HG03342 (cell line): ENCODE data around the gene CDC27.
A peak's percentile ranks its signal among the peaks of the same experiment; 100 is the strongest.
"Not testable (repeated sequence)": the region's sequence is repeated elsewhere in the genome, so short reads cannot be mapped to it uniquely, and the experiment has no call there.

Experiments used
- ATAC-seq: cut with Tn5 transposase; IDR thresholded peaks from one replicate; pipeline ENCODE4 v1.9.1; 2021; ENCODE audit warnings: mild to moderate bottlenecking, moderate library complexity; ENCODE audit not compliant: unreplicated experiment

CDC27 gene

DNA sequence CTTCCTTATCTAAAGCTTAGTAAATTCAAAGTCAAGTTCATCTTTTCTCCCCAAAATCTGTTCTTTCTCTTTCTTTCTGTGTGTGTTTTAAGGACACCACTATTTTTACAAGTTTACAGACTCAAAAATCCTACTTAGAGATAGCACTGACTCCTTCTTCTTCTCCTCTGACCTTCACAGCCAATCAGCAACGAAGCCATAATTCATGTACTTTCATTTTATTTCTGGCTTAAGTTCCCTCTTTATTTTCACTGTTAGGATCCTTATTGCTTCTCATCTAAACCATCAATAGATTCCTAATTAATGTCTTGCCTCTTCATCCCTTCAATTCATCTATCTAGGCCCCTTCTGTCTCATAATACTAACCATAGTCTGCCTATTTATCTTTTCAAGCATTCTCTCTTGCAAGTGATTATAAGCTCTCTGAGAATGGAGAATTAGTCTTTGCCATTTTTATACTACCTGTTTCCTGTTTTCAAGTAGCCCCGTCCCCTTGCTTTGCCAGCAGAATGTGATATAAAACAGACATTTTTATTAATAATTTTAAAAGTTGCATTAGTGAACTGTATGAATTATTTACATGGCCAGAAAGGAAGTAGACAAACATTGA lies 27.0 kb downstream of the CDC27 start:
- no peak for ATAC-seq

DNA sequence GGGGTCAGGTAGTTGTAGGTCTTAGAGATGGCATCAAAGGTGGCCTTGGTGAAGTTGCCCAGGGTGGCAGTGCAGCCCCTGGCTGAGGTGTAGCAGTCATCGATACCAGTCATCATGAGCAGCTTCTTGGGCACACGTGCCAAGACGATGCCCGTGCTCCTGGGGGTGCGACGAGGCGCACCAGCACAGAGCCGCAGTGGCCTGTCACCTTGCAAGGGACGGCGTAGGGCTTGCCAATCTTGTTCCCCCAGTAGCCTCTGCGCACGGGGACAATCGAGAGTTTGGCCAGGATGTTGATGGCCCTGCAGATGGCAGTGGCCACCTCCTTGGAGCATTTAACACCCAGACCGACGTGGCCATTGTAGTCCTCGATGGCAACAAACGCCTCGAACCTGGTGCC lies 29.8 kb downstream of the CDC27 start:
- ATAC-seq, result no peak

DNA sequence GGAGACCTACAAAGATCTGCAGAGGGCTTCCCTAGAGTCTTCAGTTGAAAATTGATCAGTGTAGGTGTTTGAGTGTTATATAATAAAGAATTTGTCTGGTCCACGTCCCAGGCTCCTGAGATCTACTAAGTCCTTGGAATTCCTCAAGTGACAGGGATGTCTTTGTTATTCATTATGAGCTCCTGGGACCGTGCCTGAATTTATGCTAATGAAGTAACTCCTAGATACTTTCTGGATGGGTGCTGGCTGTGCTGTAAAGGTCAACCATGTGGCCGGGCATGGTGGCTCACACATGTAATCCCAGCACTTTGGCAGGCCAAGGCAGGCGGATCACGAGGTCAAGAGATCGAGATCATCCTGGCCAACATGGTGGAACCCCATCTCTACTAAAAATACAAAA lies 43.7 kb downstream of the CDC27 start:
- no peak for ATAC-seq

DNA sequence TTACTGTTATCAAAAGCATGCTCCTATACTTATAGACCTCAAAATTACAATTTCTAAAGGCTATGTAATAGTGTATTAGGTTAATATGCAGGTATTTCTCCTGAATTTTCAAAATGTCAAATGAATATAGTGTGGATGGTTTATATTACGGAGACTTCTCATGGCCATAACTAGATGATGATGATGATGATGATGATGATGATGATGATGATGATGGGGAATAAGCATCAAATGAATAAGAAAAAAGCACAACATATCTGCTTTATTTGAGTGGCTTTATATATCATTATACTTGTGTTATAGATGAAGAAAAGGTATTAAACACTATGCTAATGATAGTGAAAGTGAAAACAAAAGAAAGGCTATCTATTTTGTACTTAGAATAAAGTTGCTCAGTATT lies 53.9 kb downstream of the CDC27 start:
- no peak for ATAC-seq

DNA sequence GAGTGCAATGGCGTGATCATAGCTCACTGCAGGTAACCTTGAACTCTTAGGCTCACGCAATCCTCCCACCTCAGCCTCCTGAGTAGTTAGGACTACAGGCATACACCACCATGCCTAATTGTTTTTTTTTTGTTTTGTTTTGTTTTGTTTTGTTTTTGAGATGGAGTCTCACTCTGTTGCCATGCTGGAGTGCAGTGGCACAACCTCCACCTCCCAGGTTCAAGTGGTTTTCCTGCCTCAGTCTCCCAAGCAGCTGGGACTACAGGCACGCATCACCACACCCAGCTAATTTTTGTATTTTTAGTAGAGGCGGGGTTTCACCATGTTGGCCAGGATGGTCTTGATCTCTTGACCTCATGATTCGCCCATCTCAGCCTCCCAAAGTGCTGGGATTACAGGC lies 54.7 kb downstream of the CDC27 start:
- ATAC-seq, result not testable (repeated sequence)

DNA sequence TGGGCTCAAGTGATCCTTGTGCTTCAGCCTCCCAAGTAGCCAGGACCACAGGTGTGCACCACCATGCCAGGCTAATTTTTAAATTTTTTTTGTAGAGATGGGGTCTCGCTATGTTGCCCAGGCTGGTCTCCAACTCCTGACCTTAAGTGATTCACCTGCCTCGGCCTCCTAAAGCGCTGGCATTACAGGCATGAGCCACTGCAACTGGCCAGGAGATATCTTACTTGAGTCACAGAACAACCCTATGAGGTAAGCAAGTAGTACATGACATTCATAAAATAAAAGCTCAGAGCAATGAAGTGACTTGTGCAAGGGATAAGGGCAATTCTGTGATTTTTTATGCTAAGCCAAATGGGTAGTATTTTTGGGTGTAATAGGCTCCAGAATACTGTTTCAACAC lies 57.3 kb downstream of the CDC27 start:
- ATAC-seq, result no peak

DNA sequence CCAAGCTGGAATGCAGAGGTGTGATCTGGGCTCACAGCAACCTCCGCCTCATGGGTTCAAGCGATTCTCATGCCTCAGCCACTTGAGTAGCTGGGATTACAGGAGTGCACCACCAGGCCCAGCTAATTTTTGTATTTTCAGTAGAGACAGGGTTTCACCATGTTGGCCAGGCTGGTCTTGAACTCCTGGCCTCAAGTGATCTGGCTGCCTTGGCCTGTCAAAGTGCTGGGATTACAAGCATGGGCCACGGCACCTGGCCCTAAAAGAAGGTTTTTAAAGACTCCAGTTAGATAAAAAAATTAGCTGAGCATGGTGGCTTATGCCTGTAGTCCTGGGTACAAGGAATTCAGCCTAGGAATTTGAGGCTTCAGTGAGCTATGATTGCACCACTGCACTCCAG lies 62.3 kb downstream of the CDC27 start:
- not testable (repeated sequence) for ATAC-seq

DNA sequence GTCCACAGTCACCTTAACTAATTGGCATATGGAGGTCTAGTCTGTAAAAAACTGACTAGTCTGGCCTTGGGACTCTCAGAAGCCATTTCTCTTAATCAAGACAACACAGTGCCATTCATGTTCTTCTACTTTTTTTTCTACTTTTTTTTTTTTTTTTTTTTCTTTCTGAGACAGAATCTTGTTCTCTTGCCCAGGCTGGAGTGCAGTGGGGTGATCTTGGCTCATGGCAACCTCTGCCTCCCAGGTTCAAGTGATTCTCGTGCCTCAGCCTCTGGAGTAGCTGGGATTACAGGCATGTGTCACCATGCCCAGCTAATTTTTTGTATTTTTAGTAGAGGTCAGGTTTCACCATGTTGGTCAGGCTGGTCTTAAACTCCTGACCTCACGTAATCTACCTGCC lies 65.8 kb downstream of the CDC27 start:
- ATAC-seq, result not testable (repeated sequence)

DNA sequence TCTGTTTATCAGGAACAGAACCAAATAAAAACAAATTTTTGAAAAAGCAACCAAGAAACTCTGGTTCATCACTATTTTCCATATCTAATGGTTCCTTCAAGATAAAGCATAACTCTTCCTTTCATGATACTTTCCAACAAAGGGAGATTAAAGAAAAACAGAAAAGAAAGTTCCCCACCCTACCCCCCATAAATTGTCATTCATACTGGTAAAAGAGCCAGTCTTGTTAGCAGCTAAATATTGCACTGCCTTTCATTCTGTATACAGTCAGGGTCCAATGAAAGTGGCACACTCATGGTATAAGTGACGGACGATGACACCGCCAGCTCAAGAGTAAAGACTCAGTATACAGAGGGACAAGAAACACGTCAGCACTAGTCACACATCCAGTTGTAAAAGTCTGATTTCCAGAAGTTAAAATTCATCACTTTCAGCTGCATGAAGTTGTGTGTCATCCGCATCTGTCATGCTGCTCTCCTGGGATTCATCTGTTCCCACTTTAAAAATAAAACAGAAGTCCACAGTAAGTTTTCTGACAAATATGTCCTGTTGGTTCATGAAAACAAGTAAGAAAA lies 68.5 kb downstream of the CDC27 start:
- no peak for ATAC-seq

DNA sequence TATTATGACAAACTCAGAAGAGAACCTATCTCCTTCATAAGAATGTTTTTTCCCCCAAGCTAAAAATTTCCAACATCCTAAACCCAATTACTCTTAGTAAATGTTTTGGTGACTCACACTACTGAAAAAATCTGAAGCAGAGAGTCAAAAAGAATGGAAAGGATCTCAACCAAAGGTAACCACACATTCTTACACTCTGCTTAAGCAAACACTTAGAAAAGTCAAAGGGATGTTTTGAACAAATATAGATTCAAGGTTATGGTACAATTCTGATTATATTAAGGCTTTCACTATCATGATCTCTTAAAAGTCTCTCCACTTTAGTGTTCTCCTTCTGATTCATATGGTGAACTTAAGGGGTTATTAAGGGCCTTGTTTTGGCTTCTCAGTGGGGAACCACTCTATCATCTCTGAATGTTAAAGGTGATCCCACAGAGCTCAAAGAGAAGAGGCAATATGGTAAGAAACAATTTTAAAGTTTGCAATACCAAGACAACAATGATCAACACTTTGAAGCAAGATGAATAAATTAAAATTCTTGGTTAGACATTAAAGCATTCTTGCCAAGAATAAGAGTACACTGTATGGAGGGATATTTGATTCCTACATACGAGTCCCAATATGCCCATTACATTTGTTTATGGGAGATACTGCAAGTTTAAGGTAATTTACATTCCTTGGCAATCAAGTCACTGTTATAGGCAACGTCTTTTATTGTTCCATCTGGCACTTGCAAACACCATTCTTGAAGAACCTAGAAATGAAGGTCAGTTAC lies 69.2 kb downstream of the CDC27 start:
- no peak for ATAC-seq

DNA sequence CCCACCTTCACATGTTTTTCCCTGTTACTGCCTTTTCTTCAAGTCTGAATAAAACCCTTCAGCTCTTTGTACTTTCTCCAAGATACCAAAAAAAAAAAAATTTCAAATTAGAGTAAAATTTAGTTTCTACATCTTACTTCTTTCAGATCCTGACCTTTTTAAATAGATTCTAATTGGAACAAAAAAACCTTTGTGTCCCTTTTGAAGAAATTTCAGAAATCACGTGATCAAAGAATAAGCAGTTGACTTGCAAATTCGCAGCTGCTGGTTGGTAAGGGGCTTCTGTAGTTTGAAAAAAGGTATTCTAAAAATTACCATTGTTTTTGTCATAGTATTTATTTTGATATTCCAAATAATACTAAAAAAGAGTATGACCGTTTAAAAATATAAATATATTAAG lies 71.7 kb downstream of the CDC27 start:
- ATAC-seq, result no peak

DNA sequence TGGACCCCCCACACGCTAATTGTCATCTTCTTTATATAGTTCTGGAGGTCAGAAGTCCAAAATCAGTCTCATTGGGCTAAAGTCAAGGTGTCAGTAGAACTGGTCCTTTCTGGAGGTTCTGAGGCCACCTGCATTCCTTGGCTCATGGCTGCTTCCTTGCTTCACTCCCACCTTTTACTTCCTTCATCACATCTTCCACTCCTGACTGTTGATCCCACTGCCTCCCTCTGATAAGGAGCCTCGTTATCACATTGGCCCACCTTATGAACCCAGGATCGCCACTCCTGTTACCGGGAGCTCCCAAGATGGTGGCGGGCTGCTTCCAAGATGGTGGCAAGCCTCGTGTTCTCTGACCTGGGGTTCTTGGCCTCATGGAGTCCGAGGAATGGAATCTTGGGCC lies 83.0 kb downstream of the CDC27 start:
- no peak for ATAC-seq

DNA sequence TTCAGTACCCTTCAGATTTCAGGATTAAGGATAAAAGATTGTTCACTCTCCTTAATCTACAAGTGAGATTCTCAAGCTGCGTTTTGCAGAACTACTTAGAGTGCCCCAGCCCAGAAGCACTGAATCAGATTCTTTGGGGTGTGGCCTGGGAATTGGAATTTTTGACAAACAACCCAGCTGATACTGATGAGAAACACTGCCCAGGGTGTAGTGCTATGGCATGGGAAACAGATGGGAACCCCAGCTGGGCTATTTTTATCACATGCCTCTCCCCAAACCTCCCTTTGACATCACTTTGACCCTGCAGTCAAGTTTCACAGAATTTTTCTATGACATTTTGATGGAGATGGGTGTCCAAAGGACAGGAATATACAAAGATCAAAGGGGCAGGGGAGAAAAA lies 83.8 kb downstream of the CDC27 start:
- ATAC-seq, result not testable (repeated sequence)

DNA sequence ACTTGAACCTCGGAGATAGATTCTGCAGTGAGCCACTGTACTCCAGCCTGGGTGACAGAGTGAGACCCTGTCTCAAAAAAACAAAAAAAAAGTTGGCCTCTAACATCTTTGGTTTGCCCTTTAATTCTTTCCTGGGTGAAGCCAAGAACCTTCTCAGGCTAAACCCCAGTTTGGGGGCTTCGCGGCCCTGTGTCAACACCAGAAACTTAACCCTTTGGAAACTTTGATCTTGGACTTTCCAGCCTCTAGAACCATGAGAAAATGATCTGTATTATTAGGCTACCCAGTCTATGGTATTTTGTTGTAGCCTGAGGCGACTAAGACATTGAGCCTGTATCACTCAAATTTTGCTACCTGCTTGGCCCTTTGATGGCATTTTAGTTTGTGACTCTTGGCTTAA lies 86.2 kb downstream of the CDC27 start:
- no peak for ATAC-seq

DNA sequence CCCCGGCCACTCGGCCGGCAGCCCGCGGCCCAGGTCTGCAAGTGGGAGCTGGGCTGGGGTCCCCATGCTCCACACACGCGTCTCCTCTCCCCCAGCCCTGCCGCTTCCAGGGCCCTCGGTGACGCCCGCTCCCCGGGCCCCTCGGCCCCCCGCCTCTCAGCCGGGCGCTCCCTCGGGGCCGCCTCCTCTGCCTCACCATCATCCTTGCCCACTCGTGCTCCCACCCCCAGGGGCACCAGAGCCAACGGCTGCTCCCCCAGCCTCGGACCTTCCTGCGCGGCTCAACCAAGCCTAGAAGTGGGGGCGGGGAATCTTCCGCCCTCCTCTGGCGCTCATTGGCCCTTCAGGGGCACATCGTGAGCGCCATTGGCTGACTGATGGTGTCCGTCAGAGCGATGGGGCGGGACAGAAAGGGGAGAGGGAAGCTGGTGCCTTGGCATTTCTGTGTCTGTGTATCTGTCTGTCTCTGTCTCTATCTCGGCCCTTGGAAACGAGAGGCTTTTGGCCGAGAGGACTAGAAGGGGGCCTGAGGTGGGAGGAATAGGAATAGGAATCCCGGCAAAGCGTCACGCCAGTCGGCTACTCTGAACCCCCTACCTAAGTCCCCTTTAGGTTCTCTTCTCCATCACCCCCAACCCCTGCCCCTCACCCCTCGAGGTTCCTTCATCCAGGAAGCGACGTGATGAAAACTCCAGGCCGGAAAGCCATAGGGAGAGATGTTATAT lies 88.9 kb downstream of the CDC27 start:
- peak; percentile 94 for ATAC-seq

DNA sequence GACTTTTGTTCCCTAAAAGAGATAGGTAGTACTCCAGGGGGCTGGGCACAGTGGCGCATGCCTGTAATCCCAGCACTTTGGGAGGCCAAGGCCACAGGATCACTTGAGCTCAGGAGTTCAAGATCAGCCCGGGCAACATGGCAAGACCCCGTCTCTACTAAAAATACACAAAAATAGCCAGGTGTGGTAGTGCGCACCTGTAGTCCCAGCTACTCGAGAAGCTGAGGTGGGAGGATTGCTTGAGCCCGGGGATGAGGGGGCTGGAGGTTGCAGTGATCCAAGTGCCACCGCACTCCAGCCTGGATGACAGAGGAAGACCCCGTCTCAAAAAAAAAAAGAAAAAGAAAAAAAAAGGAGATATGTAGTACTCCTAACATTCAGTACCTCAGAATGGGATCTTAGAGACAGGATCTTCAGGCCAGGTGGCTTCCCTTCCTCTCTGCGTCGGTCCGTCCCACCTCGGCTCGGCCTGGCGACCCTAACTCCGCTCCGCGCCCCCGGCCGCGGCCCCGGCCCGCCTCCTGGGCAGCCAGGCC lies 89.6 kb downstream of the CDC27 start:
- ATAC-seq, result no peak

DNA sequence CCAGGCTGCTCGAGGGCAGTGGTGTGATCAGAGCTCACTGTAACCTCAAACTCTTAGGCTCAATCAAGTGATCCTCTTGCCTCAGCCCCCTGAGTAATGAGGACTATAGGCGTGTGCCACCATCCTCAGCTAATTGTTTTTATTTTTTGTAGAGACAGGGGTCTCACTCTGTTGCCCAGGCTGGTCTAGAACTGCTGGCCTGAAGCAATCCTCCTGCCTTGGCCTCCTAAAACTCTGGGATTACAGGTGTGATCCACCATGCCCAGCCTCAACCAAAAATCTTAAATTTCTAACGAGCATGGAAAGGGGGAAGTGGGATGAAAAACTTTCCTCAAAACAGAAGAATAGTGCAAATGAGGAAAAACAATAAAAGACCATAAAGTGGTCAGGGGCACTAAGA lies 92.8 kb downstream of the CDC27 start:
- ATAC-seq, result no peak

DNA sequence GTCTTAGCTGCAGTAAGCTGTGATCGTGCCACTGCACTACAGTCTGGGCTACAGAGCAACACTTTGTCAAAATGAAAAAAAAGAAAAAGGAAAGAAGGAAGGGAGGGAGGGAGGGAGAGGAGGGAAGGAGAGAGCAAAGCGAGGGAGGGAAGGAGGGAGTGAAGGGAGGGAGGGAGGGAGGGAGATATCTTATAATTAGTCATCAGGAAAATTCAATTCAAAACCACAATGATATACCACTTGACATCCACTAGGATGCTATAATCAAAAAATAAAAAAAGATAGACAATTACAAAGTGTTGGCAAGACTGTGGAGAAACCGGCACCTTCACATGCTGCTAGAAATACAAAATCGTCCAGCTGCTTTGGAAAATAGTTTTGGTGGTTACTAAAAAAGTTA lies 93.8 kb downstream of the CDC27 start:
- ATAC-seq, result no peak

DNA sequence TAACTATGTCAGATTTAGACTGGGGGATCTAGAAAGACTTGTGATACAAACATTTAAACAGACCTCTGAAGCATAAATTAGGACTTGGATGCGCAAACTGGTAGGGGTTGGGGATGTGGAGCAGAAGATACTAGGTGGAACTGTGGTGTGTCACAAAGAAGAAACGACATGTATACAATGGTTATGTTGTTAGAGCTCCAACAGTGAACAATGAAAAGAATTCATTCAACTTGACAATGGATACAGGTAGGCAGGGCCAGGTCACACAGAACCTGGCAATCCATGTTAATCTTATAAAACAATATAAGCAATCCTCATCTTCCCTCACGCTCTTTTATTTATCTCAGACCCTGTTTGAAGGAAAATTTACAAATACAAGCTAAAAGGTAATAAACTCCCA lies 102.0 kb downstream of the CDC27 start:
- no peak for ATAC-seq

DNA sequence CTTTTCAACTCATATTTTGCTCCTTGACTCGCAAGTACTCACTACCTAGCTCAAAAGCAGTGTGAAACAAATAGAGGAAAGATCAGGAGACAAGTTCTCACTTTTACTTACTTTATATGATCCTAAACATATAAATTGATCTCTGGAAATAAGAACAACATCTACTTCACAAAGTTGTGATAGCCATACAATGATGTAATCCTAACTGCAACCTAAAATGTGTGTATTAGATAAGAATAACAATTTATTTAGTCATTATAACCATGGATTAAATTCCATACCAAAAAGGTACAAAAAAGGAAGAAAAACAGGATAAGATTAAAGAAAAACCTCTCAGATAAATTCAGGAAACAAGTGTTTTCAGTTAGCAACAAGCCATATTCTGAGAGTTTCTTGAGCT lies 103.4 kb downstream of the CDC27 start:
- ATAC-seq, result no peak

DNA sequence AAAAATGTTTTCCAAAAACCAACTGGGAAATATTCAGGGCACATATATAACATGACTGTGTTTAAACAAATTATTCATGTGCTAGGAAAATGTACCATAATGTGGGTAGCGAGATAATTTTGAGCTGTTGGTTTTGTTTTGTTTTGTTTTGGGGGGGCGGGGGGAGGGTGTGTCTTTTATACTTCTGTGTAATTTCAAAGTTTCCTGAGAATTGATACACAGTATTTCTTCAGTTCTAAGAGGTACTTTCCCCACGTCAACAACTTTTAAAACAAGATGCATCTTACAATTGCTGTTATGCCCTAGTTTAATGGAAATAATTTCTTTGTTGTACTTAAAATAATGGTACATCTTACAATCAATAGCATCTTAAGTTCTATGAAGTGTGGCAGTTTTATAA lies 110.3 kb downstream of the CDC27 start:
- ATAC-seq, result no peak

DNA sequence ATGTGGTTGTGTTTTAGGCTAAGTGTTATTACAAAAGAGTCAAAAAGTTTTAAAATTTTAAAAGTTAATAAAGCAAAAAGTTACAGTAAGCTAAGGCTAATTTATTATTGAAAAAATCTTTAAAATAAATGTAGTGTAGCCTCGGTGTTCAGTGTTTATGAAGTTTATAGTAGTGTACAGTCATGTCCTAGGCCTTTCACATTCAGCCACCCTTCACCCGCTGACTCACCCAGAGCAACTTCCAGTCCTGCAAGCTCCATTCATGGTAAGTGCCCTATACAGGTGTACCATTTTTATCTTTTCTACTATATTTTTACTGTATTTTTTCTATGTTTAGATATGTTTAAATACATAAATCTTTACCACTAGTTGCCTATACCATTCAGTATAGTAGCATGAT lies 111.5 kb downstream of the CDC27 start:
- no peak for ATAC-seq
